B cell (primary cell): ENCODE data around the gene FRYL. TPM values are rescaled to one million over a fixed set of nuclear protein-coding genes. Genes with fewer than 3 reads are reported as not detected.

ENCODE experiments used
- ATAC-seq: fragments of 200-7000 bp; cut with Tn5 transposase; one replicate; pipeline ENCODE4 v1.10.0; 2021; ENCODE audit warnings: low read depth, mild to moderate bottlenecking, moderate number of reproducible peaks, moderate library complexity
- CTCF ChIA-PET: fragments of 350-600 bp; sonication (Branson Sonifier 250); formaldehyde crosslinking; loops from one replicate; lab custom pipeline; 2021; ENCODE audit warnings: antibody characterized with exemption, inconsistent platforms; lab: Charles Lee
- POLR2A ChIA-PET: fragments of 350-600 bp; sonication (Branson Sonifier 250); formaldehyde crosslinking; loops from one replicate; lab custom pipeline; 2021; ENCODE audit warnings: antibody characterized with exemption; lab: Charles Lee
- DNase-seq: peaks from one replicate; pipeline ENCODE4 v3.0.0; 2013
- H2AFZ ChIP-seq: 2 replicates; pipeline ENCODE4 v1.6.1; 2012; ENCODE audit warnings: mild to moderate bottlenecking, low read depth, low read length; ENCODE audit not compliant: insufficient read depth, poor library complexity, severe bottlenecking
- H3K27ac ChIP-seq, 2 donors: 1 replicate in 1 of 2; 2 replicates in 1 of 2; pipeline ENCODE4 v1.5.1; 2012 to 2013; ENCODE audit warnings: low read length in 2 of 2, mild to moderate bottlenecking in 2 of 2, moderate library complexity in 1 of 2
- H3K27me3 ChIP-seq, 4 experiments: fragments of 200-600 bp in 1 of 4; sonication (generic) in 1 of 4; replicated peaks in 1 of 4; 1 replicate in 2 of 4; 2 replicates in 2 of 4; pipeline versions ENCODE4 v1.6.1 to v1.7.0; 2013 to 2016; ENCODE audit warnings: low read length in 3 of 4, mild to moderate bottlenecking in 2 of 4, mixed read lengths in 1 of 4, moderate library complexity in 1 of 4; ENCODE audit not compliant: insufficient read depth in 4 of 4, control insufficient read depth in 3 of 4; ENCODE audit errors: control extremely low read depth in 1 of 4
- H3K36me3 ChIP-seq, 2 experiments: replicated peaks in 1 of 2; 1 replicate in 1 of 2; 2 replicates in 1 of 2; pipeline versions ENCODE4 v1.6.1 to v1.7.1; 2013; ENCODE audit warnings: low read length in 1 of 2; ENCODE audit not compliant: insufficient read depth in 2 of 2, control insufficient read depth in 1 of 2; ENCODE audit errors: control extremely low read depth in 1 of 2, extremely low read depth in 1 of 2
- H3K4me1 ChIP-seq, 2 donors: fragments of 200-600 bp in 1 of 2; sonication (generic) in 1 of 2; 1 replicate in 1 of 2; 2 replicates in 1 of 2; pipeline versions ENCODE4 v1.5.1 to v1.6.1; 2013 to 2017; ENCODE audit warnings: low read length in 2 of 2; ENCODE audit not compliant: control insufficient read depth in 2 of 2, insufficient read depth in 2 of 2
- H3K4me2 ChIP-seq: replicated peaks from 2 replicates; pipeline ENCODE3; 2012; ENCODE audit warnings: mild to moderate bottlenecking, low read depth, low read length; ENCODE audit not compliant: poor library complexity, severe bottlenecking
- H3K4me3 ChIP-seq, 5 experiments: fragments of 200-600 bp in 1 of 5; sonication (generic) in 1 of 5; 1 replicate in 3 of 5; 2 replicates in 2 of 5; pipeline versions ENCODE4 v1.5.1 to v1.7.0; 2011 to 2016; ENCODE audit warnings: low read length in 4 of 5, mild to moderate bottlenecking in 4 of 5, low read depth in 2 of 5, control low read depth in 1 of 5, moderate library complexity in 1 of 5; ENCODE audit not compliant: insufficient read depth in 1 of 5; ENCODE audit errors: control extremely low read depth in 1 of 5, extremely low read depth in 1 of 5
- H3K79me2 ChIP-seq: fragments of 200-600 bp; sonication (generic); one replicate; pipeline ENCODE4 v1.6.0; 2016; ENCODE audit warnings: low read length; ENCODE audit not compliant: control insufficient read depth, insufficient read depth
- H3K9ac ChIP-seq: fragments of 200-600 bp; sonication (generic); 2 replicates; pipeline ENCODE4 v1.6.1; 2017; ENCODE audit warnings: mild to moderate bottlenecking, low read length, moderate library complexity
- H3K9me3 ChIP-seq, 3 donors: one replicate each; pipeline versions ENCODE4 v1.6.1 to v1.7.1; 2013; ENCODE audit warnings: low read length in 2 of 3; ENCODE audit not compliant: control insufficient read depth in 2 of 3, insufficient read depth in 1 of 3; ENCODE audit errors: control extremely low read depth in 1 of 3
- H4K20me1 ChIP-seq: 2 replicates; pipeline ENCODE4 v1.6.0; 2012; ENCODE audit warnings: mild to moderate bottlenecking, low read length; ENCODE audit not compliant: insufficient read depth, control insufficient read depth, poor library complexity, severe bottlenecking
- H3K27ac Mint-ChIP-seq: one replicate; pipeline ENCODE4 v1.8.0; 2021; ENCODE audit warnings: mixed read lengths
- H3K27me3 Mint-ChIP-seq: one replicate; pipeline ENCODE4 v1.8.0; 2021; ENCODE audit warnings: mixed read lengths
- H3K4me1 Mint-ChIP-seq: one replicate; pipeline ENCODE4 v1.8.0; 2021; ENCODE audit warnings: mixed read lengths
- H3K4me3 Mint-ChIP-seq: one replicate; pipeline ENCODE4 v1.8.0; 2021; ENCODE audit warnings: mixed read lengths
- H3K9me3 Mint-ChIP-seq: one replicate; pipeline ENCODE4 v1.8.0; 2022; ENCODE audit warnings: mixed read lengths; ENCODE audit not compliant: insufficient read depth
- EZH2 ChIP-seq: IDR thresholded peaks from 2 replicates; pipeline ENCODE4 v1.6.1; 2012; ENCODE audit warnings: borderline replicate concordance, low read depth, mild to moderate bottlenecking, moderate library complexity, low read length; ENCODE audit not compliant: insufficient read depth, poor library complexity, severe bottlenecking
- WGBS: methylation state at CpG from one replicate; pipeline ENCODE4 v1.1.5; 2013; ENCODE audit warnings: missing lambda C conversion rate; ENCODE audit not compliant: insufficient coverage; 5-methylcytosine and 5-hydroxymethylcytosine counted together
- intact Hi-C: fragments of 100-400 bp; cut with micrococcal nuclease; formaldehyde crosslinking; loops from one replicate; pipeline ENCODE4 v1.10.0; 2022
- polyA plus RNA-seq: library from polyadenylated mRNA; depleted of rRNA; stranded (reverse); fragments of >200 nt; gene quantifications from 2 replicates; pipeline ENCODE4 v1.2.3, GENCODE V29; 2012
- total RNA-seq, 2 donors: library from RNA; stranded (reverse); fragments of 120-200 nt in 1 of 2; gene quantifications; 1 replicate in 1 of 2; 2 replicates in 1 of 2; pipeline versions ENCODE4 v1.2.3 to v1.2.4, GENCODE V29; 2013 to 2022
- TF ChIP-seq, protein P1 (sequence below): fragments of 200-600 bp; IDR thresholded peaks from one replicate; pipeline ENCODE4 v1.8.0; 2022; ENCODE audit warnings: antibody characterized with exemption, mild to moderate bottlenecking

FRYL gene
- total and polyA plus RNA-seq, 2 donors (not counting 1 experiment from before 2014, with no cell fraction given), result 15.5 to 138 TPM

DNA sequence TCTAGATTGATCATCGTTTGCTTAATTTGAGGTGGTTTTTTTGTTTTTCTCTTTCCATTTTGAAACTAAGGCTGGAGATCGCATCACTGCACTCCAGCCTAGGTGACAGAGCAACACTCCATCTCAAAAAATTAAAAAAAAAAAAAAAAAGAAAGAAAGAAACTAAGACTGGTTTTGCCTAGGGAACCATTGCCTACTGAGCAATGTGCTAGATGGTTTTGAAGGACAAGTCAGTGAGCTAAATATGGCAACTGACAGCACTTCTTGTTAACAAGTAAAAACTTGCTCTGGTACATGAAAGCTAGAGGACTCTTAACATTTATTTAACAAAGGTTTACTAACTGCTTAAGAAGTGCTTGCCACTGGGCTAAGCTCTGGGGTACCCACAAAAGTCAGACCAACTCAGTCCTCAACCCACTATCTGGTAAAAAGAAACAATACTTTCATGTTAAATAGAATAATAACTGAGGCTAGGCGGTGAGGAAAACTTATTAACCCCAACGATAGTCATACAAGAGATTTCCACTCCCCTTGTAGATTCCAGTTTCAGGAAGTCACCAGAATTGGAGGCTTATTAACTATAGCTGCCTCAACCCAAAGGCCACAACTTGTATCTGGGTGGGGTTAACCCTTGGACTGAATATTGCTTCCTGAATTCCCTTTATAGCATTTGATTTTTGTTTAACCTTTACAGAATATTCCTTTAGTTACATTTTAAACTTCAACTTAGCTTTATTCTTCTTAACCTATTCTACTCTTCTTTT, 111.6 kb downstream of the FRYL start:
- Histone ChIP-seq H3K4me3 (no peak overlapping the region), H3K27ac (peak overlapping the region in 1 of 2 donors; percentile 19), H3K79me2 (peaks cover 61% of the 10 kb centered on the region), H3K4me2 (no peak overlapping the region), H2AFZ (no peak overlapping the region), H3K9ac (no peak overlapping the region), H3K9me3 (peaks cover 0 to 2% (median 0%) of the 10 kb centered on the region in 3 donors), H3K36me3 (no peaks in the 10 kb centered on the region), H3K27me3 (no peaks in the 10 kb centered on the region), H3K4me1 (peaks cover 0 to 4% of the 10 kb centered on the region in 2 donors), H4K20me1 (peaks cover 20% of the 10 kb centered on the region)
- Mint-ChIP-seq H3K27ac (no peak overlapping the region), H3K27me3 (no peaks in the 10 kb centered on the region), H3K4me3 (no peak overlapping the region), H3K9me3 (peaks cover 6% of the 10 kb centered on the region), H3K4me1 (peaks cover 23% of the 10 kb centered on the region)
- CTCF ChIA-PET, result no interaction called here
- WGBS, result no CpG with 5 or more reads among the region's 4 CpGs
- POLR2A ChIA-PET, result no interaction called here
- intact Hi-C loops, result no loop called here
- no peak for DNase-seq
- TF ChIP-seq EZH2, result no peak
- TF ChIP-seq, protein P1, sequence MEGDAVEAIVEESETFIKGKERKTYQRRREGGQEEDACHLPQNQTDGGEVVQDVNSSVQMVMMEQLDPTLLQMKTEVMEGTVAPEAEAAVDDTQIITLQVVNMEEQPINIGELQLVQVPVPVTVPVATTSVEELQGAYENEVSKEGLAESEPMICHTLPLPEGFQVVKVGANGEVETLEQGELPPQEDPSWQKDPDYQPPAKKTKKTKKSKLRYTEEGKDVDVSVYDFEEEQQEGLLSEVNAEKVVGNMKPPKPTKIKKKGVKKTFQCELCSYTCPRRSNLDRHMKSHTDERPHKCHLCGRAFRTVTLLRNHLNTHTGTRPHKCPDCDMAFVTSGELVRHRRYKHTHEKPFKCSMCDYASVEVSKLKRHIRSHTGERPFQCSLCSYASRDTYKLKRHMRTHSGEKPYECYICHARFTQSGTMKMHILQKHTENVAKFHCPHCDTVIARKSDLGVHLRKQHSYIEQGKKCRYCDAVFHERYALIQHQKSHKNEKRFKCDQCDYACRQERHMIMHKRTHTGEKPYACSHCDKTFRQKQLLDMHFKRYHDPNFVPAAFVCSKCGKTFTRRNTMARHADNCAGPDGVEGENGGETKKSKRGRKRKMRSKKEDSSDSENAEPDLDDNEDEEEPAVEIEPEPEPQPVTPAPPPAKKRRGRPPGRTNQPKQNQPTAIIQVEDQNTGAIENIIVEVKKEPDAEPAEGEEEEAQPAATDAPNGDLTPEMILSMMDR, result no peak
- ATAC-seq, result no peak

DNA sequence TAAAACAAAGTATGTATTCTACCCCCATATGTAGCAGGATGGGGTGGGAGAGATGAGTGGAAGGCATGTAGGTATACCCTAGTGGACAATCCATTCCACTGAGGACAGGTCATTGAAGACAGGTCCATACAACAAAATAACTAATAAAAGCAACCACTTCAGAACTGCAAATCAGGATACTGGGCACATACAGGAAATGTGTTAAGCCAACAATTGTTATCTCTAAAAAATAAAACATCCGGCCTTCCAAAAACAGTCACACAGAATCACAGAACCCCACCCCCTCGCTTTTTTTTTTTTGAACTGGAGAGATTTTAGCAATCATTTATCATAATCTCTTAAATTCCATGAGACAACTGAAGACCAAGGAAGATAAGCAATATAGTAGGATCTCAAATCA, 112.9 kb downstream of the FRYL start:
- Mint-ChIP-seq H3K4me1 (peaks cover 20% of the 10 kb centered on the region), H3K4me3 (no peak overlapping the region), H3K9me3 (peaks cover 6% of the 10 kb centered on the region), H3K27ac (no peak overlapping the region), H3K27me3 (no peaks in the 10 kb centered on the region)
- peaks cover 20% of the 10 kb centered on the region for H4K20me1 ChIP-seq
- no peak overlapping the region for H3K27ac ChIP-seq
- H3K9me3 ChIP-seq, result peaks cover 0 to 9% (median 3%) of the 10 kb centered on the region in 3 donors
- intact Hi-C loops, result no loop called here
- H3K9ac ChIP-seq, result no peak overlapping the region
- no peaks in the 10 kb centered on the region for H3K36me3 ChIP-seq
- peaks cover 65% of the 10 kb centered on the region for H3K79me2 ChIP-seq
- no peak overlapping the region for H3K4me2 ChIP-seq
- CTCF ChIA-PET, result no interaction called here
- no peak overlapping the region for H3K4me3 ChIP-seq
- no peaks in the 10 kb centered on the region for H3K27me3 ChIP-seq
- H3K4me1 ChIP-seq, result peaks cover 0 to 4% of the 10 kb centered on the region in 2 donors
- WGBS, result no CpG with 5 or more reads among the region's 2 CpGs
- ATAC-seq (no peak), DNase-seq (no peak)
- TF ChIP-seq, protein P1, result no peak
- TF ChIP-seq EZH2, result no peak
- POLR2A ChIA-PET, result no interaction called here
- no peak overlapping the region for H2AFZ ChIP-seq
